Measurements from ENCODE around the gene SOAT1. TPM values are rescaled to one million over a fixed set of nuclear protein-coding genes. Genes with fewer than 3 reads are reported as not detected.
"Not testable (repeated sequence)": the region's sequence is repeated elsewhere in the genome, so short reads cannot be mapped to it uniquely, and the experiment has no call there.

Gene SOAT1
- total RNA-seq, 1 experiment from 2014 or later: 78.0 TPM

GRCh38 chr1:179351281-179351680, 57.7 kb downstream of the SOAT1 start:
- no peak for DNase-seq (ENCODE audit: low spot score)

GRCh38 chr1:179352236-179352635, 58.6 kb downstream of the SOAT1 start:
- DNase-seq (ENCODE audit: low spot score): no peak

GRCh38 chr1:179353546-179353945, 59.9 kb downstream of the SOAT1 start:
- peak; percentile 12 for DNase-seq (ENCODE audit: low spot score)

GRCh38 chr1:179361631-179362030, 68.0 kb downstream of the SOAT1 start:
- DNase-seq (ENCODE audit: low spot score): not testable (repeated sequence)

GRCh38 chr1:179365342-179366092, 71.9 kb downstream of the SOAT1 start, which contains the start of gene AXDND1:
Gene AXDND1 (plus strand): TSS chr1:179365971. CDS start chr1:179366510, 539 bp downstream.
- DNase-seq (ENCODE audit: low spot score): peak; percentile 89

GRCh38 chr1:179366093-179366800, 72.7 kb downstream of the SOAT1 start:
- peak; percentile 11 for DNase-seq (ENCODE audit: low spot score)

- DNase-seq (ENCODE audit: low spot score): peak; percentile 69
Observed at GRCh38 chr1:179369751-179370341, 76.2 kb downstream of the SOAT1 start.

- DNase-seq (ENCODE audit: low spot score): no peak
Observed at GRCh38 chr1:179372160-179372559, 78.6 kb downstream of the SOAT1 start.

- no peak for DNase-seq (ENCODE audit: low spot score)
Observed at GRCh38 chr1:179376223-179376622, 82.6 kb downstream of the SOAT1 start.

GRCh38 chr1:179380299-179380698, 86.7 kb downstream of the SOAT1 start:
- DNase-seq (ENCODE audit: low spot score): no peak

GRCh38 chr1:179384027-179384426, 90.4 kb downstream of the SOAT1 start:
- no peak for DNase-seq (ENCODE audit: low spot score)

GRCh38 chr1:179385510-179385909, 91.9 kb downstream of the SOAT1 start:
- DNase-seq (ENCODE audit: low spot score): no peak

- DNase-seq (ENCODE audit: low spot score): no peak
Observed at GRCh38 chr1:179393721-179394120, 100.1 kb downstream of the SOAT1 start.

- DNase-seq (ENCODE audit: low spot score): not testable (repeated sequence)
Observed at GRCh38 chr1:179399399-179399798, 105.8 kb downstream of the SOAT1 start.

Other genes with a start within 250 kb of the SOAT1 start
- gene TOR3A, start 211.7 kb upstream of the SOAT1 start, total RNA-seq (2014; rRNA removed; shearing (Covaris generic)): 49.2 and 65.1 TPM in 2 replicates
- 71.3 and 76.0 TPM in 2 replicates for gene ABL2, start 64.1 kb upstream of the SOAT1 start, total RNA-seq (2014; rRNA removed; shearing (Covaris generic))
- gene AXDND1, start 72.2 kb downstream of the SOAT1 start, total RNA-seq (2014; rRNA removed; shearing (Covaris generic)): 0.65 TPM in 1 of 2 replicates, not detected in the other

Data from A172 (cell line).